ENCODE results near the gene TFDP2. TPM values are rescaled to one million over a fixed set of nuclear protein-coding genes. Genes with fewer than 3 reads are reported as not detected.
"Not testable (repeated sequence)": the region's sequence is repeated elsewhere in the genome, so short reads cannot be mapped to it uniquely, and the experiment has no call there.

TFDP2 gene
- total RNA-seq, 2 donors from 2014 or later: 22.1 to 31.9 TPM

DNA sequence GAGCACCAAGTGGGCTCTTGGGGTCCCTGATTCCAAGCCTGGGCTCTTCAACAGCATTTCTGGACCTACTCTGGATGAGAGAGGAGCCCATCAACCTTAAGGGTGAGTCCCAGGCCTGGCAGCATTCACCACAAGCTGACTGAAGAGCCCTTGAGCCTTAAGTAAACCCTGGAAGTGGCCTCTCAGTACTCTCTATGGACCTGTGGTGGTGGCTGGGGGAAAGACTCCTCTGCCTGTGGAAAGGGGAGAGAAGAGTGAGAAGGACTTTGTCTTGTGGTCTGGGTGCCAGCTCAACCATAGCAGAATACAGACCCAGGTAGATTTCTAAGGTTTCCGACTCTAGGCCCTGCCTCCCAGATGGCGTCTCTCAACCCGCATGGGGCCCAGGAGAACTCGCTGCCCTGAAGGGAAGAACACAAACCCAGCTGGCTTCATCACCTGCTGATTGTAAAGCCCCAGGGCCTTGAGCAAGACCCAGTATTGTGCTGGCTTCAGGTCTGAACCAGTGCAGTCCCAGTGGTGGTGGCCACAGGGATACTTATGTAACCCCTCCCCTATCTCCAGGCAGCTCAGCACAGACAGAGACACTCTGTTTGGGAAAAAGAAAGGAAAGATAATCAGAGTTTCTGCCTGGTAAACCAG is 71.4 kb downstream of the TFDP2 start:
- H3K4me1 Mint-ChIP-seq: no peaks in the 10 kb centered on the region
- H3K4me3 Mint-ChIP-seq: no peak overlapping the region
- DNase-seq (no peak), ATAC-seq (no peak)
- H3K36me3 Mint-ChIP-seq (ENCODE audit: low read depth): peaks cover 2% of the 10 kb centered on the region
- H3K9me3 ChIP-seq (ENCODE audit: control insufficient read depth, low read length, poor library complexity, severe bottlenecking): no peaks in the 10 kb centered on the region
- no peaks in the 10 kb centered on the region for H3K27me3 Mint-ChIP-seq
- no peak overlapping the region for H3K27ac Mint-ChIP-seq

DNA sequence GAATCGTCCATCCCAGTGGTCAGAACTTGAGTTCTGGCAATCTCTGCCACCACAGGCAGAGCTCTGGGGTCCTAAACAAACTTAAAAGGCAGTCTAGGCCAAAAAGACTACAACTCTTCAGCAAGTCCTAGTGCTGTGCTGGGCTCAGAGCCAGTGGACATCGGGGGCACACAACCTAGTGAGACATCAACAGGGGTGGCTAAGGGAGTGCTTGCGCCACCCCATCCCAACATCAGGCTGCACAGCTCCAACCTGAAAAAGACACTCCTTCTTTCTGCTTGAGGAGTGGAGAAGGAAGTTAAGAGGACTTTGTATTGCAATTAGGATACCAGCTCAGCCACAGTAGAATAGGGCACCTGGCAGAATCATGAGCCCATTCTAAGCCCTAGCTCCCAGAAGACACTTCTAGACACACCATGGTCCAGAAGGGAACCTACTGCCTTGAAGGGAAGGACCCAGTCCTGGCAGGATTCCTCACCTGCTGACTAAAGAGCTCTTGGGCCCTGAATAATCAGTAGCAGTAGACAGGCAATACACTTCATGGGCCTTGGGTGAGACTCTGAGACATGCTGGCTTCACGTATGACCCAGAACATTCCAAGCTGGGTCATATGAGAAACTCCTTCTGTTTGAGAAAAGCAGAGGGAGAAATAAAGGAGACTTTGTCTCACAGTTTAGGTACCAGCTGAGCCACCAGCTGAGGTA is 72.0 kb downstream of the TFDP2 start:
- peaks cover 4% of the 10 kb centered on the region for H3K36me3 Mint-ChIP-seq (ENCODE audit: low read depth)
- no peak overlapping the region for H3K4me3 Mint-ChIP-seq
- no peak for ATAC-seq
- H3K27me3 Mint-ChIP-seq: no peaks in the 10 kb centered on the region
- no peak overlapping the region for H3K27ac Mint-ChIP-seq
- no peak for DNase-seq
- no peaks in the 10 kb centered on the region for H3K9me3 ChIP-seq (ENCODE audit: control insufficient read depth, low read length, poor library complexity, severe bottlenecking)
- peaks cover 2% of the 10 kb centered on the region for H3K4me1 Mint-ChIP-seq

DNA sequence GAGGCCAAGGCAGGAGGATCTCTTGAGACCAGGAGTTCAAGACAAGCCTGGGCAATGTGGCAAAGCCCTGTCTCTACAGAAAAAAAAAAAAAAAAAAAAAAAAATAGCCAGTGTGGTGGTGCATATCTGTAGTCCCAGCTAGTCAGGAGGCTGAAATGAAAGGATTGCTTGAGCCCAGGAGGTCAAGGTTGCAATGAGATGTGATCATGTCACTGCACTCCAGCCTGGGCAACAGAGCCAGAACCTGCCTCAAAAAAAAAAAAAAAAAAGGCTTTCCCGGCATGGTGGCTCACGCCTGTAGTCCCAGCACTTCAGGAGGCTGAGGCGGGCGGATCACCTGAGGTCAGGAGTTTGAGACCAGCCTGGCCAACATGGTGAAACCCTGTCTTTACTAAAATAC is 73.7 kb downstream of the TFDP2 start:
- H3K4me3 Mint-ChIP-seq: not testable (repeated sequence)

DNA sequence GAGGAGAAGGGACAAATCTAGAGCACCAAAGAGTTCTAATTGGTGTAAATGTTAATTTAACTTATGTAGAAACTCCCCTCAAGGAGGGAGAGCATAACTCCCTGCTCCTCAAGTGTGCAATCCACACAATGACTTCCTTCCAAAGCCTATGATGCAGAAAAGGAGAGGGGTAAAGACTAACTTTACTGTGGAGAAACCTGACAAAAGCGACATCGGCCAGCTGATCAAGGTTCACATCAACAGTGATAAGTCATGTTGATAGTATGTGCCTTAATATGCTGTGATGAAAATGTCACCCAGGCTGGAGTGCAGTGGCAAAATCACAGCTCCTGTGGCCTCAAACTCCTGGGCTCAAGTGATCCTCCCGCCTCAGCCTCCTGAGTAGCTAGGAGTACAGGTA is 76.5 kb downstream of the TFDP2 start:
- Mint-ChIP-seq H3K4me1 (peaks cover 7% of the 10 kb centered on the region), H3K27me3 (no peaks in the 10 kb centered on the region), H3K36me3 (ENCODE audit: low read depth) (peaks cover 10% of the 10 kb centered on the region), H3K4me3 (no peak overlapping the region), H3K27ac (no peak overlapping the region)
- no peaks in the 10 kb centered on the region for H3K9me3 ChIP-seq (ENCODE audit: control insufficient read depth, low read length, poor library complexity, severe bottlenecking)
- DNase-seq (no peak), ATAC-seq (no peak)

More for the DNA sequence above, 73.7 kb downstream of the TFDP2 start:
- not testable (repeated sequence) for H3K27me3 Mint-ChIP-seq; H3K36me3 Mint-ChIP-seq (ENCODE audit: low read depth); ATAC-seq; H3K4me1 Mint-ChIP-seq; H3K9me3 ChIP-seq (ENCODE audit: control insufficient read depth, low read length, poor library complexity, severe bottlenecking); DNase-seq; H3K27ac Mint-ChIP-seq

DNA sequence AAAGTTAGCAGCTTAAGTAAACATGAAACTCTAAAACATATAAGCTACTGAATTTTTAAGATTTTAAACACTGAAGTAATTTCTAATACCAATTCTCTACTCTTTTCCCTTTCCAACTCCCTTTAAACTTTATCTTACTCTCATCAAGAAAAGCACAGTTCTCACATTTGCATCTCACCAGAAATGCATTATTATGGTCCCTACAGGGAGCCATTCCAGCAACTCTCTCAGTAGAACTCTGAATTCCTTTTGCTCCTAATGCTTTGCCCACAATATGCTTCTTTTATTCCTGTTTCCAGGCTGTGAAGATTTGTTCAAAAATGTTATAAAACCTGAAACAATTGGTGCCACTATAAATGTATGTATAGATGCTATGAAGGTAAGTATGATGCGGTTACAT is 83.4 kb downstream of the TFDP2 start:
- Mint-ChIP-seq H3K27me3 (no peaks in the 10 kb centered on the region), H3K36me3 (ENCODE audit: low read depth) (peaks cover 2% of the 10 kb centered on the region), H3K27ac (no peak overlapping the region), H3K4me1 (no peaks in the 10 kb centered on the region), H3K4me3 (no peak overlapping the region)
- DNase-seq (no peak), ATAC-seq (no peak)
- no peaks in the 10 kb centered on the region for H3K9me3 ChIP-seq (ENCODE audit: control insufficient read depth, low read length, poor library complexity, severe bottlenecking)

DNA sequence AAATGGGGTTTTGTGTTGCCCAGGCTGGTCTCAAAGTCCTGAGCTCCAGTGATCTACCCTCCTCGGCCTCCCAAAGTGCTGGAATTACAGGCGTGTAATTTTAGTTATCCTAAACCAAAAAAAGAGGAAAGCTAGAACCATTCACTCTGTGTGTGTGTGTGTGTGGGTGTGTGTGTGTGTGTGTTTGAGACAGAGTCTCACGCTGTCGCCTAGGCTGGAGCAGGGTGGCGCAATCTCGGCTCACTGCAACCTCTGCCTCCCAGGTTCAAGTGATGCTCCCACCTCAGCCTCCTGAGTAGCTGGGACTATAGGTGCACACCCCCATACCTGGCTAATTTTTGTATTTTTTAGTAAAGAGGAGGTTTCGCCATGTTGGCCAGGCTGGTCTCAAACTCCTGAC is 84.0 kb downstream of the TFDP2 start:
- Mint-ChIP-seq H3K4me3 (no peak overlapping the region), H3K4me1 (no peaks in the 10 kb centered on the region), H3K27ac (no peak overlapping the region), H3K36me3 (ENCODE audit: low read depth) (no peaks in the 10 kb centered on the region), H3K27me3 (no peaks in the 10 kb centered on the region)
- no peaks in the 10 kb centered on the region for H3K9me3 ChIP-seq (ENCODE audit: control insufficient read depth, low read length, poor library complexity, severe bottlenecking)
- ATAC-seq: no peak
- no peak for DNase-seq

DNA sequence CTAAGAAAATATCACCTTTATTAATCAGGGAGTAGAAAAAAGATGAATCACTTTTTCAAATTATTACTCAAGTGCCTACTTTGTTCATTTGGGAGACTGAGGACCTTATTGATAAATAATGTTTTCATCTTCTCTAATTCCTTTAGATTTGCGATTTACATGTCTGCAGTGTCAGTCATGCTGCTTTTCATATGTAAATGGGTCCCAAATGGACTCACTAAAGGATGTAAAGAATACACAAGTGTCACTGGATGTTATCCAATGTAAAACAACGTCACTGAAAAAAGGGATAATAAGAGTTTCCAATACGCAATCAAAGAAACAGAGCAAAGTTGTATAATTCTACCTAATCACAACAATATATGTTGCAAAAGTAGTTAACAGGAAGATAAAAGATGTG is 84.9 kb downstream of the TFDP2 start:
- Mint-ChIP-seq H3K4me3 (no peak overlapping the region), H3K27ac (no peak overlapping the region), H3K36me3 (ENCODE audit: low read depth) (no peaks in the 10 kb centered on the region), H3K27me3 (no peaks in the 10 kb centered on the region), H3K4me1 (no peaks in the 10 kb centered on the region)
- ATAC-seq (no peak), DNase-seq (no peak)
- H3K9me3 ChIP-seq (ENCODE audit: control insufficient read depth, low read length, poor library complexity, severe bottlenecking): no peaks in the 10 kb centered on the region

DNA sequence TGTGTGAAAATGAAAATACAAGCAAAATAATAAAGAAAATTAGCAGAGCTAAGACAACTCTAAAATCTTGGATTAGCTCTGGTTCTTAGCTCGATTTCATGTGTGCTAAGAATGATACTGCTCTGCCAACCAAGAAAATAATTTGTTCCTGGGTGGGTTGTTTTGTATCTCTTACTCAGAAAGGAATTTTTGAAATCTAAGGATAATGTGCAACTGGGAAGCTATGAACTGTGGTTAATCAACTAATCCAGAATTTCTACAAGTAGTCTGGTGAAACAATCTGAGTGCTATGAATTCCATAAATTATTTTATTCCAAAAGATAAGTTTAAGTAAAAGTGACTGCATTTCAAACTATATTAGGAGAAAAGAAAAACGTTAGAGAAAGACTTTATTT is 92.0 kb downstream of the TFDP2 start:
- ATAC-seq (no peak), DNase-seq (no peak)
- Mint-ChIP-seq H3K4me1 (no peaks in the 10 kb centered on the region), H3K4me3 (no peak overlapping the region), H3K36me3 (ENCODE audit: low read depth) (peaks cover 3% of the 10 kb centered on the region), H3K27ac (no peak overlapping the region), H3K27me3 (no peaks in the 10 kb centered on the region)
- H3K9me3 ChIP-seq (ENCODE audit: control insufficient read depth, low read length, poor library complexity, severe bottlenecking): no peaks in the 10 kb centered on the region

DNA sequence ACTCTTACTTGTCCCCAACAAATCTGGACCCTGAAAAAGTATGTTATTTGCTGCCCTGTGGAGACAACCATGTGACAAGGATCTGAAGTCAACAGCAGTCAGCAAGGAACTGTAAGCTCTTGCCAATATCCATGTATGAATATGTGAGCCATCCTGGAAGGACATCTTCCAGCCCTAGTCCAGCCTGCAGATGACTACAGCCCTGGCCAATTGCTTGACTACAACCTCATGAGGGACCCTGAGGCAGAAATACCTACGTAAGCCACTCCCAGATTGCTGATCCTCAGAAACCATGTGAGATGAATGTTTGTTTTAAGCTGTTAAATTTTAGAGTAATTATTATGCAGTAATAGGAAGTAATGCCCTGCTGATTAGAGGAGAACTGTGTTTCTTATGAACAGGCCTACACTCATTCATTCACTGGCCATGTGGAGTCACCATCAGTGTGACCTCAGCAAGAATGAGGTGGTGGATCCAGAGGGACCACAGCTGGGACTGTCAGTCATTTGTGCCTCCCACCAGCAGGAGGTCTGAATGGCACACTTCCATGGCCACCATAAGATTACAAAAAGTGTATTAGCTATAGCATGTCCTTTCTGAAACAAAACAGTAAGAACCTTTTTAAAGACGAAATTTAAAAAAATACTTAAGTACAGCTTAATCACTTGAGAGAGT is 92.6 kb downstream of the TFDP2 start:
- DNase-seq (no peak), ATAC-seq (no peak)
- H3K4me1 Mint-ChIP-seq: no peaks in the 10 kb centered on the region
- no peaks in the 10 kb centered on the region for H3K9me3 ChIP-seq (ENCODE audit: control insufficient read depth, low read length, poor library complexity, severe bottlenecking)
- H3K27ac Mint-ChIP-seq: no peak overlapping the region
- H3K36me3 Mint-ChIP-seq (ENCODE audit: low read depth): peaks cover 3% of the 10 kb centered on the region
- H3K27me3 Mint-ChIP-seq: no peaks in the 10 kb centered on the region
- H3K4me3 Mint-ChIP-seq: no peak overlapping the region

DNA sequence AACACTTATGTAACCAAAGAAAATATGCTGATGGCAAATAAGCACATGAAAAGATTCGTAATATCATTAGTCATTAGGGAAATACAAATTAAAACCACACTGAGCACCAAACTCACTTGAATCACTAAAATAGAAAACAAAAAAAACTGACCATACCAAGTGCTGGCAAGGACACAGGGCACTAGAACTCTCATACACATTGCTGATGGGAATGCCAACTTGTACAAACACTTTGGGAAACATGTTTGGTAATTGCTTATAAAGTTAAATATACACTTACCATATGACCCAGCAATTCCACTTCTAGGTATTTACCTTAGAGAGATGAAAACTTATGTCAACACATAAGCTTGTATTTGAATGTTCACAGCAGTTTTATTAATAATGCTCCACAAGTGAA is 95.5 kb downstream of the TFDP2 start:
- peaks cover 3% of the 10 kb centered on the region for H3K36me3 Mint-ChIP-seq (ENCODE audit: low read depth)
- no peak for ATAC-seq
- H3K9me3 ChIP-seq (ENCODE audit: control insufficient read depth, low read length, poor library complexity, severe bottlenecking): no peaks in the 10 kb centered on the region
- no peaks in the 10 kb centered on the region for H3K27me3 Mint-ChIP-seq
- no peaks in the 10 kb centered on the region for H3K4me1 Mint-ChIP-seq
- no peak overlapping the region for H3K27ac Mint-ChIP-seq
- DNase-seq: no peak
- no peak overlapping the region for H3K4me3 Mint-ChIP-seq

DNA sequence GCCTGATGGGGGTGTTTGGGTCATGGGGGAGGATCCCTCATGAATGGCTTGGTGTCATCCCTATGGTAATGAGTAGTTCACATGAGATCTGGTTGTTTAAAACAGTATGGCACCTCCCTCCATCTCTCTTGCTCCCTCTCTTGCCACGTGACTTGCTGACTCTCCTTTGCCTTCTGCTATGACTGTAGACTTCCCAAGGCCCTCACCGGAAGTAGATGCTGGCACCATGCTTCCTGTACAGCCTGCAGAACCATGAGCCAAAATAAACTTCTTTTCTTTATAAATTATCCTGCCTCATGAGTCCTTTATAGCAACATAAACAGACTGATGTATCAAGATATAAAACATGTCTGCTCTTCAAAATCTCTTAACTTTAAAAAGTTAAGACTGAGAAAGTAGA is 96.1 kb downstream of the TFDP2 start:
- no peak overlapping the region for H3K4me3 Mint-ChIP-seq
- ATAC-seq (no peak), DNase-seq (no peak)
- no peaks in the 10 kb centered on the region for H3K4me1 Mint-ChIP-seq
- H3K36me3 Mint-ChIP-seq (ENCODE audit: low read depth): peaks cover 3% of the 10 kb centered on the region
- H3K27ac Mint-ChIP-seq: no peak overlapping the region
- H3K9me3 ChIP-seq (ENCODE audit: control insufficient read depth, low read length, poor library complexity, severe bottlenecking): no peaks in the 10 kb centered on the region
- no peaks in the 10 kb centered on the region for H3K27me3 Mint-ChIP-seq

DNA sequence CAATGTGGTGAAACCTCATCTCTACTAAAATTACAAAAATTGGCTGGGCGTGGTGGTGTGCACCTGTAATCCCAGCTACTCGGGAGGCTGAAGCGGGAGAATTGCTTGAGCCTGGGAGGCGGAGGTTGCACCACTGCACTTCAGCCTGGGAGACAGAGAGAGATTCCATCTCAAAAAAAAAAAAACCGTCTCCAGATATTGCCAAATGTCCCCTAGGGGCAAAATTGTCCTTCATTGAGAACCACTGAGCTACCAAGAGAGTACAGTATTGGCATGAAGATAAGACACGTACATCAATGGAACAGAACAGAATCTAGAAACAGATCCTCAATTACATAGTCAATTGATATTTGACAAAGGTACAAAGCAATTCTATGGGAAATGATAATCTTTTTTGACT is 98.0 kb downstream of the TFDP2 start:
- ATAC-seq (no peak), DNase-seq (no peak)
- H3K4me3 Mint-ChIP-seq: no peak overlapping the region
- peaks cover 3% of the 10 kb centered on the region for H3K36me3 Mint-ChIP-seq (ENCODE audit: low read depth)
- no peak overlapping the region for H3K27ac Mint-ChIP-seq
- H3K9me3 ChIP-seq (ENCODE audit: control insufficient read depth, low read length, poor library complexity, severe bottlenecking): no peaks in the 10 kb centered on the region
- no peaks in the 10 kb centered on the region for H3K4me1 Mint-ChIP-seq
- no peaks in the 10 kb centered on the region for H3K27me3 Mint-ChIP-seq

DNA sequence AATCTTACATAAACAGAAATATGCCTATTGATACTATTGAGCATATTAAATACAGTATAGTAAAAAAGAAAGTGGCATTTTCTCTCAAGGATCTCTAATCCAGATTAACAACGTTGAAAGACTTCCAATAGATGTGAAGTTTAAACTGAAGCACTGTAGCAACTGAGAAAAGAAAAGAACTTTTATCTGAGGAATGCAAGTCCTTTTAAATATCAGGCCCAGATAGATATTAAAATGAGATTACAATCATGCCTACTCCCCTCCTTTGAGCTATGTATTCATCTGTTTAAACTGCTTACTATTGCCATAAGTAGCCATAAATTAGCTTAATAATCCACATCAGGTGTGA is 102.3 kb downstream of the TFDP2 start:
- Mint-ChIP-seq H3K27ac (no peak overlapping the region), H3K4me3 (no peak overlapping the region), H3K27me3 (no peaks in the 10 kb centered on the region), H3K36me3 (ENCODE audit: low read depth) (no peaks in the 10 kb centered on the region), H3K4me1 (no peaks in the 10 kb centered on the region)
- ATAC-seq (no peak), DNase-seq (no peak)
- no peaks in the 10 kb centered on the region for H3K9me3 ChIP-seq (ENCODE audit: control insufficient read depth, low read length, poor library complexity, severe bottlenecking)
